ENCODE data around the gene HTR5A. TPM values are rescaled to one million over a fixed set of nuclear protein-coding genes. Genes with fewer than 3 reads are reported as not detected.

The HTR5A gene
- total RNA-seq, 4 donors from 2014 or later, result not detected

- Histone ChIP-seq H3K27me3 (peaks cover 0 to 47% (median 0%) of the 10 kb centered on the region in 4 donors), H3K4me3 (no peak overlapping the region), H3K36me3 (no peaks in the 10 kb centered on the region)
Measured at GRCh38 chr7:155109121-155109520, 39.0 kb downstream of the HTR5A start.

GRCh38 chr7:155115288-155115687, 45.2 kb downstream of the HTR5A start:
- Histone ChIP-seq H3K36me3 (no peaks in the 10 kb centered on the region), H3K4me1 (no peaks in the 10 kb centered on the region), H3K4me3 (no peak overlapping the region), H3K9me3 (peaks cover 0 to 9% (median 8%) of the 10 kb centered on the region in 4 donors), H3K27me3 (peaks cover 0 to 33% (median 0%) of the 10 kb centered on the region in 4 donors), H3K27ac (replicated peaks in 1 of 4) (no peak overlapping the region)
- 59% methylated on average over 5 of the region's 5 CpGs for WGBS
- TF ChIP-seq EP300 (IDR thresholded peaks at IDR 0.05) (no peak), CTCF (IDR thresholded peaks at IDR 0.05) (no peak), POLR2AphosphoS5 (IDR thresholded peaks at IDR 0.05) (no peak), POLR2A (IDR thresholded peaks at IDR 0.05; ENCODE audit: low read depth) (no peak)
- intact Hi-C loops (cut with DNase I), result no loop called here
- DNase-seq (ENCODE audit: extremely low spot score), result no peak

More at GRCh38 chr7:155109121-155109520, 39.0 kb downstream of the HTR5A start:
- no peak for DNase-seq (ENCODE audit: extremely low spot score)
- Histone ChIP-seq H3K27ac (replicated peaks in 1 of 4) (no peak overlapping the region), H3K4me1 (no peaks in the 10 kb centered on the region), H3K9me3 (no peaks in the 10 kb centered on the region)
- no peak for TF ChIP-seq POLR2A (IDR thresholded peaks at IDR 0.05; ENCODE audit: low read depth)
- no peak for TF ChIP-seq CTCF (IDR thresholded peaks at IDR 0.05)
- TF ChIP-seq EP300 (IDR thresholded peaks at IDR 0.05), result no peak
- no peak for TF ChIP-seq POLR2AphosphoS5 (IDR thresholded peaks at IDR 0.05)
- intact Hi-C loops (cut with DNase I), result no loop called here
- 47% methylated on average over 4 of the region's 4 CpGs for WGBS

- Histone ChIP-seq H3K9me3 (peaks cover 0 to 13% (median 9%) of the 10 kb centered on the region in 4 donors), H3K27me3 (peaks cover 0 to 31% (median 0%) of the 10 kb centered on the region in 4 donors), H3K4me3 (no peak overlapping the region), H3K27ac (replicated peaks in 1 of 4) (no peak overlapping the region), H3K36me3 (no peaks in the 10 kb centered on the region), H3K4me1 (no peaks in the 10 kb centered on the region)
- WGBS, result 90% methylated on average over 7 of the region's 7 CpGs
- TF ChIP-seq POLR2A (IDR thresholded peaks at IDR 0.05; ENCODE audit: low read depth), result no peak
- no peak for TF ChIP-seq POLR2AphosphoS5 (IDR thresholded peaks at IDR 0.05)
- TF ChIP-seq CTCF (IDR thresholded peaks at IDR 0.05), result no peak
- no peak for TF ChIP-seq EP300 (IDR thresholded peaks at IDR 0.05)
- intact Hi-C loops (cut with DNase I), result no loop called here
- no peak for DNase-seq (ENCODE audit: extremely low spot score)
Measured at GRCh38 chr7:155119801-155120382, 49.8 kb downstream of the HTR5A start.

GRCh38 chr7:155120460-155120859, 50.3 kb downstream of the HTR5A start:
- Histone ChIP-seq H3K36me3 (no peaks in the 10 kb centered on the region), H3K27ac (replicated peaks in 1 of 4) (no peak overlapping the region), H3K4me1 (no peaks in the 10 kb centered on the region), H3K27me3 (peaks cover 0 to 32% (median 0%) of the 10 kb centered on the region in 4 donors), H3K4me3 (no peak overlapping the region), H3K9me3 (peaks cover 0 to 13% (median 9%) of the 10 kb centered on the region in 4 donors)
- intact Hi-C loops (cut with DNase I), result no loop called here
- DNase-seq (ENCODE audit: extremely low spot score), result no peak
- 86% methylated on average over 4 of the region's 4 CpGs for WGBS
- TF ChIP-seq POLR2AphosphoS5 (IDR thresholded peaks at IDR 0.05) (no peak), POLR2A (IDR thresholded peaks at IDR 0.05; ENCODE audit: low read depth) (no peak), CTCF (IDR thresholded peaks at IDR 0.05) (no peak), EP300 (IDR thresholded peaks at IDR 0.05) (no peak)

GRCh38 chr7:155122831-155123230, 52.7 kb downstream of the HTR5A start:
- intact Hi-C loops (cut with DNase I), result no loop called here
- no peak overlapping the region for H3K27ac ChIP-seq (replicated peaks in 1 of 4)
- TF ChIP-seq CTCF (IDR thresholded peaks at IDR 0.05) (no peak), EP300 (IDR thresholded peaks at IDR 0.05) (no peak), POLR2AphosphoS5 (IDR thresholded peaks at IDR 0.05) (no peak), POLR2A (IDR thresholded peaks at IDR 0.05; ENCODE audit: low read depth) (no peak)
- WGBS, result 39% methylated on average over 5 of the region's 5 CpGs
- peaks cover 0 to 13% (median 9%) of the 10 kb centered on the region in 4 donors for H3K9me3 ChIP-seq
- H3K4me3 ChIP-seq, result no peak overlapping the region
- no peak for DNase-seq (ENCODE audit: extremely low spot score)
- H3K36me3 ChIP-seq, result no peaks in the 10 kb centered on the region
- H3K27me3 ChIP-seq, result peaks cover 0 to 32% (median 0%) of the 10 kb centered on the region in 4 donors
- no peaks in the 10 kb centered on the region for H3K4me1 ChIP-seq

Data from esophagus muscularis mucosa (tissue), 4 donors.